ENCODE data around the gene PTPA. TPM values are rescaled to one million over a fixed set of nuclear protein-coding genes. Genes with fewer than 3 reads are reported as not detected.

The PTPA gene
- total RNA-seq (100 to 1,000 TPM; 169 to 227 (median 187) TPM), polyA plus RNA-seq (100 to 1,000 TPM; 106 to 176 TPM)
- long read RNA-seq, donor 1, transcript PTPA-210 (3 exons, 1,153 nt): major isoform, 42 of 136 reads
- long read RNA-seq, donor 1, transcript PTPA-207 (10 exons, 2,737 nt): minor isoform, 22 of 136 reads
- long read RNA-seq, donor 1, partial matches to known transcripts: 10 of 136 reads
- long read RNA-seq, donor 1, other reads (novel, unspliced or antisense): 55 of 136 reads
- long read RNA-seq, donor 2, transcript PTPA-207 (10 exons, 2,737 nt): minor isoform, 14 of 154 reads
- long read RNA-seq, donor 2, transcript PTPA-210 (3 exons, 1,153 nt): major isoform, 64 of 154 reads
- long read RNA-seq, donor 2, transcript PTPA-214 (3 exons, 988 nt): minor isoform, 13 of 154 reads
- long read RNA-seq, donor 2, partial matches to known transcripts: 52 of 154 reads
- long read RNA-seq, donor 2, other reads (novel, unspliced or antisense): 1 of 154 reads
- long read RNA-seq, donor 3, transcript PTPA-214 (3 exons, 988 nt): minor isoform, 19 of 156 reads
- long read RNA-seq, donor 3, transcript PTPA-207 (10 exons, 2,737 nt): minor isoform, 24 of 156 reads
- long read RNA-seq, donor 3, transcript PTPA-210 (3 exons, 1,153 nt): major isoform, 56 of 156 reads
- long read RNA-seq, donor 3, partial matches to known transcripts: 13 of 156 reads
- long read RNA-seq, donor 3, other reads (novel, unspliced or antisense): 29 of 156 reads

GRCh38 chr9:129110740-129111527, at the start of gene PTPA, which contains the start of gene CRAT:
Gene PTPA (plus strand): TSS chr9:129111415. CDS start chr9:129111601, 186 bp downstream.
Gene CRAT (minus strand): TSS chr9:129110793. CDS start chr9:129110509, 284 bp downstream.
- intact Hi-C loops (cut with DNase I): no loop called here
- no peaks in the 10 kb centered on the region for H3K27me3 ChIP-seq
- H3K4me3 ChIP-seq: peak within 1 kb of the TSS; percentile 67 to 99 (median 90)
- ATAC-seq: peak; percentile 90 to 95 (median 93)
- DNase-seq: peak; percentile 98 to 99
- TF ChIP-seq CTCF (IDR thresholded peaks at IDR 0.05): no peak
- 0 to 1% methylated on average over 75 to 77 of the region's 77 CpGs for WGBS, 2 donors
- H3K27ac ChIP-seq: peak within 1 kb of the TSS; percentile 87 to 98 (median 96)
- H3K36me3 ChIP-seq: peaks cover 0 to 24% (median 4%) of the 10 kb centered on the region in 9 donors
- H3K4me1 ChIP-seq: peaks cover 0 to 52% (median 30%) of the 10 kb centered on the region in 9 donors
- no peaks in the 10 kb centered on the region for H3K9me3 ChIP-seq

- Histone ChIP-seq H3K4me1 (peaks cover 0 to 2% (median 0%) of the 10 kb centered on the region in 9 donors), H3K27me3 (no peaks in the 10 kb centered on the region), H3K4me3 (no peak overlapping the region), H3K27ac (no peak overlapping the region), H3K36me3 (peaks cover 0 to 96% (median 62%) of the 10 kb centered on the region in 9 donors), H3K9me3 (no peaks in the 10 kb centered on the region)
- DNase-seq: no peak
- WGBS, 2 donors: 91 to 93% methylated on average over 9 of the region's 9 CpGs
- intact Hi-C loops (cut with DNase I): no loop called here
- ATAC-seq: peak in 1 of 8 donors; percentile 8
- TF ChIP-seq CTCF (IDR thresholded peaks at IDR 0.05): no peak
Observed at GRCh38 chr9:129063061-129063460, 48.2 kb upstream of the PTPA start.

- H3K36me3 ChIP-seq: peaks cover 0 to 97% (median 58%) of the 10 kb centered on the region in 9 donors
- no peak overlapping the region for H3K27ac ChIP-seq
- H3K9me3 ChIP-seq: no peaks in the 10 kb centered on the region
- 95 to 97% methylated on average over 8 of the region's 8 CpGs for WGBS, 2 donors
- ATAC-seq: no peak
- no peak for DNase-seq
- intact Hi-C loops (cut with DNase I): no loop called here
- H3K27me3 ChIP-seq: no peaks in the 10 kb centered on the region
- H3K4me1 ChIP-seq: peaks cover 0 to 13% (median 9%) of the 10 kb centered on the region in 9 donors
- H3K4me3 ChIP-seq: no peak overlapping the region
- TF ChIP-seq CTCF (IDR thresholded peaks at IDR 0.05): no peak
Observed at GRCh38 chr9:129064499-129064908, 46.7 kb upstream of the PTPA start.

- Histone ChIP-seq H3K4me3 (no peak overlapping the region), H3K4me1 (peaks cover 0 to 23% (median 14%) of the 10 kb centered on the region in 9 donors), H3K36me3 (peaks cover 0 to 80% (median 26%) of the 10 kb centered on the region in 9 donors), H3K9me3 (no peaks in the 10 kb centered on the region), H3K27ac (peak overlapping the region in 7 of 10 donors; percentile 76 to 94 (median 88)), H3K27me3 (no peaks in the 10 kb centered on the region)
- ATAC-seq: no peak
- intact Hi-C loops (cut with DNase I): no loop called here
- 91% methylated on average over 19 of the region's 19 CpGs for WGBS, 2 donors
- DNase-seq: no peak
- TF ChIP-seq CTCF (IDR thresholded peaks at IDR 0.05): no peak
Observed at GRCh38 chr9:129068110-129068509, 43.1 kb upstream of the PTPA start.

All from heart right ventricle (tissue), 16 donors.